CD4-positive, alpha-beta T cell treated with Interleukin-17A for 1 hour (primary cell): Measurements from ENCODE around the gene STK33.
"Not testable (repeated sequence)": the region's sequence is repeated elsewhere in the genome, so short reads cannot be mapped to it uniquely, and the experiment has no call there.

Experiments
- DNase-seq: peaks from one replicate; pipeline ENCODE4 v3.0.0-alpha.2; 2020

STK33 gene

DNA sequence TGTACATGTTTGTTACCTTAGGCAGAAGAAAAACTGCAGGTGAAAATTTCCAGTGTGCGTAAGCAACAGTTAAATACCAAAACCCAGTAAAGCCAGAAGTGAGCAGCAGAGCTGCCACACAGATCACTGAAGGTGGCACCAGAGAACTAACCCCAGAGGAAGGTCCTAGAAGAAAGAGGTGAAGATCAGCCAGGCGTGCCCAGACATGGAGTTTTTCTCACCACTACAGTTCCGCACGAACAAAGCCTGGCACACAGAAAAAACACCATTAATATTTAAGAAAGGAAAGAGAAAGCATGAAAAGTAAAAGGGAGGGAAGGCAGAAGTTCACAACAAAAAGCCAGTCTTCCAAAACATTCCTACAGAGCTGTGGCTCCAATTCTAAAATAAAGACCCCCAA, 60.7 kb downstream of the STK33 start:
- no peak for DNase-seq

DNA sequence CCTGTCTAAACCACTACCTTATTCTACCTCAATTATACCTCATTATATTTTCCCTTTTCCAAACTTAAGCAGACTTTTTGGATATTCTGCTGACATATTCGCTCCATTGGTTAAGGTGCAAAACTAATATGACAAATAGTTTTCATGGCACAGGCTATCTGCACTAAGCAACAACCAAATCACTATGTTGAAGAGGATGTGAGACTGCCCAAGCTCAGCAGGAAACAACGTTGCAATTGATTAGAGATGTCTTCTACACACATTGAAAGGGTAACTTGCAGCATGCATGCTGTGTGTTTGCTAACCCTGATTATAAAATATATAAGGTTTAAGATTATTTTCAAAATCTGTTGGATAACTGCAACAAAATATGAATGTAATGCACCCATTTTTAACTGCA, 61.6 kb downstream of the STK33 start:
- DNase-seq: no peak

- no peak for DNase-seq
These were observed 62.0 kb downstream of the STK33 start for GRCh38 chr11:8531982-8532381.

GRCh38 chr11:8531312-8531711, 62.7 kb downstream of the STK33 start:
- no peak for DNase-seq

DNA sequence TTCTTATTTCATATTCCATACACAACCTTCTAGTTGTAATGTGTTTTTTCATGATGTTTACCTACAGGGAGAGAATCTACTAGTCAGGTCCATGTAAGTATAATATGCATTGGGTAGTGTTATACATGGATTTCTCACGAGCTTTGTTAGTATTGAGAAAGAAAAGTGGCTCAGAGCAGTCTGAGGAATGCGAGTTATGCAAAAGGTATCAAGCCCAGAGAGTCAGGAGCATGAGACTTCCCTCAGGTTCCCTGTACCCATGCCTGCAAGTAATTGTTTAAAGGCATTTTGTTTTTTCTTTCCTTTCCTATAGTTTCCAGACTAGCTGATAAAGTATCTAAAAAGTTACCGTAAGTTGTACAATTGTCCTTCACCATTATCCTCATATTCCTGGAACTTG, 66.1 kb downstream of the STK33 start:
- no peak for DNase-seq

DNA sequence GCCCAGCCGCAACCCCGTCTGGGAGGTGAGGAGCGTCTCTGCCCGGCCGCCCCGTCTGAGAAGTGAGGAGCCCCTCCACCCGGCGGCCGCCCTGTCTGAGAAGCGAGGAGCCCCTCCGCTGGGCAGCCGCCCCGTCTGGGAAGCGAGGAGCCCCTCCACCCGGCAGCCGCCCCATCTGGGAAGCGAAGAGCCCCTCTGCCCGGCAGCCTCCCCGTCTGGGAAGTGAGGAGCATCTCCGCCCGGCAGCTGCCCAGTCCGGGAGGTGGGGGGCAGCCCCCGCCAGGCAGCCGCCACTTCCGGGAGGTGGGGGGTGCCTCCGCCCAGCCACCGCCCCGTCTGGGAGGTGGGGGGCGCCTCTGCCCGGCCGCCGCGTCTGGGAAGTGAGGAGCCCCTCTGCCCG, 70.6 kb downstream of the STK33 start:
- DNase-seq: no peak

- no peak for DNase-seq
These were observed 81.5 kb downstream of the STK33 start for GRCh38 chr11:8512547-8512946.

DNA sequence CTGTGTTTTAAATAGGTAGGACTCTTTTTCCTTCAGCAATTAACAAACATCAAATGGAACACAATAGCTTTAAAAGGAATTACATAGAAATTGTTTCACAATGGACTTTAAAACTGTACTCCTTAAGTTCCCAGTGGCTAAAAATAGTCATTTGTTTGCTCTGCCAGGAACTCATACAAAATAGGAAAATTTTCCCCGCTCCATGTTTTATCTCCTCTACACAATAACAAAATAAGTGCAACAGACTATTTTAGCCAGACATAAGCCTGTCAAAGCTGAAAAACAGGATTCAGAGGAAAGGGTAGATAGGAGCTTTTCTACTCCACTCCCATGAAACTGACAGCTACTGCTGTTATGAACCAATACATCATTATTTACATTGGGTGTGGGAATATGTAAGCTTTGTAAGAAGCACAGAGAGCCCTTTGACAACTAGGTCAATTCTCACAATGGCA, 90.1 kb downstream of the STK33 start:
- no peak for DNase-seq

DNA sequence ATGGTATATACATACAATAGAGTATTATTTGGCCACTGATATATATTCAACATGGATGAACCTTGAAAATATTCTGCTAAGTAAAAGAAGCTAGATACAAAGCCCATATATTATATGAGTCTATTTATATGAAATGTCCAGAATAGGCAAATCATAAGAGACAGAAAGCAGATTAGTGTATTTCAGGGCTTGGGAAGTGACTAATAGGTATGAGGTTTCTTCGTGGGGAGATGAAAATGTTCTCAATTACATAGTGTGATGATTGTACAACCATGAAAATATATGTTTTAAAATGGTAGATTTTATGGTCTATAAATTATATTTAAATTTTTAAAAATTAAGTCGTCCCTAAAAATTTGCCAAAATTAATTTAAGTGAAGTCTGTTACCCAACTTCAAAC, 92.2 kb downstream of the STK33 start:
- DNase-seq: no peak

DNA sequence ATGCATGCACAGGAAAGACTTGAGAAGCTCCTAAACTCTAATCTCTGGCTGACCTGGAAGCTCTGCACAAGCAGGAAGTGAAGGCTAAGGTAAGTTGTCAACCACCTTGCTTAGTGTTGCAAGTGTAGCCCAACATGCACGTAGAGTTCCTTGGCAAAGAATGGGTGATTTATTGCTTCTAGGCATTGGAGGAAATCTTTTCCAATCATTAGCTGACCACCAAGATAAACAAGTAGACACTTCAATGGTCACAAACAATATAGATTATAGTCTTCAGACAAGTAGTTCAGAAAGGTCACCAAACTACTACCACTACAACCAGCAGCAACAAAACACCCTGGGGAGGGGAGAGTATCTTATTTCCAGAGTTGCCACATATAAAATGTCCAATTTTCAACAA, 105.6 kb downstream of the STK33 start:
- DNase-seq: no peak

- DNase-seq: no peak
These were observed 106.8 kb downstream of the STK33 start for GRCh38 chr11:8487261-8487660.

DNA sequence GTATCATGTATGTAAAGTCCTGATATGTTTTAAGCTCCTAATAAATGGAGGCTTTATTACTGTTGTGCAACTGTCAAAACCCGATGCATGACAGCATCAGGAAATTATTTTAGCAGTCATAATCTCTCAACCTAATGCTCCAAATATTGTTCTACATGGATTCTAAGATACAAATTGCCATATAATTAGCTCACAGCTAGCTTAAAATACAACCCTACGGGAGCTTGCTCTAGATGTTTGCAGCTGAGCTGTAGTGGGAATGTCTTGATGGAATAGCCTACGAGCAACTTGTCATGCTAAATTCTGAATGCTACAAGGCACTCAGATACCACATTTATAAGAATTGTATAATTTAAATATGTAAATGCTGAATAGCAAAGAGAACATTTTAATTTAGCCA, 109.8 kb downstream of the STK33 start:
- DNase-seq: no peak

DNA sequence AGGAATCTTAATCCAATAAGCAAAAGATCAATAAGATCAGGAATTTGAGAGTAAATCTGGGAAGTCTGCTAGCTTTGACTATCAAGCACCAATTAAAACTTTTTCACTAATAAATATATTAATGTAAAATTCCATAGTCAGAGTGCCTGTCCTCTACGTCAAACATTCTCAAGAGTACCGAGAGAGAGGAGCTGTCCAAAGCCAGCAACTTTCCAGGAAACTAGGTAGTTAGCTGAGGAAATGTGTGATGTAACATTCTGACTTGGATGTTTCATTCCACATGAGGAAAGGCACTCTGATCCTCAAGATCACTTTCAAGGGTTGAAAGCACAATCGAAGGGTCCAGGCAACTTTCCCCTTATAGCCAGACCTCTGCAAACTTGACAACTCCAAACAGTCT, 113.2 kb downstream of the STK33 start:
- no peak for DNase-seq

GRCh38 chr11:8477680-8478079, 116.3 kb downstream of the STK33 start:
- no peak for DNase-seq

DNA sequence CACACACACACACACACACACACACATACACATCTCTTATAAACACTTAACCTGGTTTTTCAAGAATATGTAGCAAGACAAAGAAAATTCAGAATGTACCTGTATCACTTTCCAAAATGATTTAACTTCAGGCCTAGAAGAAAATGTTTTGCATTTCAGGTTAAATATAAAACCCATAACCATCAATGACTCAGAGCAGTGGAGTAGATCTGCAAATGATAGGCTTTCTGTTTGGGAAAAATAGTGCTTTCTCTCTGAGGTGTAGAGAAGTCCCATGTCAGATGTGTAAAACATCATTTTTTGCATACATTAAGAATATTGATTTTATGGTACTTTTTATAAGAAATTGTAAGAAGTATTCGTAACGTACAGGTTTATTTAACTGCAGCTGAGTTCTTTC, 116.9 kb downstream of the STK33 start:
- DNase-seq: no peak

DNA sequence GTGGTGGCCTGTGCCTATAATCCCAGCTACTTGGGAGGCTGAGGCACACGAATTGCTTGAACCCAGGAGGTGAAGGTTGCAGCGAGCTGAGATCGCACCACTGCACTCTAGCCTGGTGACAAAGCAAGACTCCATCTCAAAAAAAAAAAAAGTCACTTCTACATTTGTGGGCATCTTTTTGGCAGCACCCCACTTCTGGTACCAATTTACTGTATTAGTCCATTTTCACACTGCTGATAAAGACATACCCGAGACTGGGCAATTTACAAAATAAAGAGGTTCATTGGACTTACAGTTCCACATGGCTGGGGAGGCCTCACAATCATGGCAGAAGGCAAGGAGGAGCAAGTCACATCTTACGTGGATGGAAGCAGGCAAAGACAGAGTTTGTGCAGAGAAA, 126.2 kb downstream of the STK33 start:
- DNase-seq: not testable (repeated sequence)

GRCh38 chr11:8467356-8467755, 126.7 kb downstream of the STK33 start:
- DNase-seq: not testable (repeated sequence)

- not testable (repeated sequence) for DNase-seq
These were observed 127.1 kb downstream of the STK33 start for GRCh38 chr11:8466884-8467283.

- no peak for DNase-seq
These were observed 134.2 kb downstream of the STK33 start for GRCh38 chr11:8459711-8460399.

DNA sequence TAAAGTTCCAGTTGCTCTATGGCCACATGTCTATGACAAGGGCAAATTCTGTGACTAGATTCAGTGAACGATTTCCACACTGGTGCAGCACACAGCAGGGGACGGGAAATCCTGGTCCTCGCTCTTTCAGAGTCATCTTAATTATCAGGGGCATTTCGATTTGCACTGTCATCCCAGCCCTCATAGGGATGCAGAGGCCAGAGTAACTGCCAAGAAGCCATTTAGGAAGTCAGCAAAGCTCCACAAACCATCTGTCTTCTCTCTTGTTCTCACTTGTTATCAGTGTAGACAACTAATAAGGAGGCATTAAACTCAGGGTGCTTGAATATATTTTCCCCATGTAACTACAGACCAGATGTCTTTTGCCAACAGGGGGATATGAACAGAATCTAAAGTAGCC, 151.7 kb downstream of the STK33 start:
- DNase-seq: no peak

DNA sequence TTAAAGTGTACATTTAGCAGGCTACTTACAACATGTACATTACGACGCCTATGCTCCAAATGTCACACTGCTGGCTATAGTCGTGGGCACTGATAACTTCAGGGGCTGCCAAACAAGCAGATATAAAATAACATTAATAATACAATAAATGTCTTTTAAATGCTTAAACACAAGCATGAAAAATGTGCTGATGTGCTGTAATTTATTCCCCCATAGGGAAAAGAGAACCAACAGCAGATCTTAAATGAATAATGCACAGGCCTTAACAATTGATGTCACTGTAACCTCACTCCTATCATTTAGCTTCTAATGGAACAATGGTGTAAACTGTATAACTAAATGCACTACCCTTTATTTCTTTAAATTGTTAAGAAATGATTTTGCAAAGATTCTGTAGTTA, 153.4 kb downstream of the STK33 start:
- DNase-seq: no peak

DNA sequence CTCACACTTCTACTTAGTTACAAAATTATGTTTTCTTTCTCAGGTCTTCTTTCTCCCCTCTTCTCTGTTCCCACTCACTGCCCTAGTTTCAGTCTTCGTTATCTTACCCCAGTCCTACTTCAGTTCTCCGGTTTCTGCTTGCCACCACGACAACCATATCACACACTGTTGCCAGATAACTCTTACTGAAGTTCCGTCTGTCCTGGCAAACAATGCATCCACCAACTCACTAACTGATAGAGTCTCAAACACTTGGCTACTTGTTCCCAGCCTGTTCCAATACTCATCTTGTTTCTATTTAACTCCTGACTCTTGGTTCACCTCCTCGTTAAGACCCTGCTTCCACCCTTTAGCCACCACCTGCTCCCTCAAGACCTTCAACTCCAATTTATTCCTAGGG, 164.5 kb downstream of the STK33 start:
- no peak for DNase-seq

DNA sequence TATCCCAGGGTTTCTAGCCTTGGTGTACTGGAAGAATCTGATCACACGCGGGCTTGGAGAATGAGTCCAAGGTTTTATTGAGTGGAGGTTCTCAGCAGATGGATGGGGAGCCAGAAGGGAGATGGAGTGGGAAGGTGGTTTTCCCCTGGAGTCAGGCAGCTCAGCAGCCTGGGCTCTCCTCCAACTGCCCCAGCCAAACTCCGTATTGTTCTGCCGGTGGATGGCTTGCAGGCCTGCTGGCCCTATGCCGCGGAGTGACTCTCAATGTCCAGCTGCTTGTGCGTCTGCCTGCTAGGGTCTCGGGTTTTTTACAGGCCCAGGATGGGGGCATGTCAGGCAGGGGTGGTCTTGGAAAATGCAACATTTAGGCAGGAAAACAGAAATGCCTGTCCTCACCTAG, 168.0 kb downstream of the STK33 start:
- no peak for DNase-seq

DNA sequence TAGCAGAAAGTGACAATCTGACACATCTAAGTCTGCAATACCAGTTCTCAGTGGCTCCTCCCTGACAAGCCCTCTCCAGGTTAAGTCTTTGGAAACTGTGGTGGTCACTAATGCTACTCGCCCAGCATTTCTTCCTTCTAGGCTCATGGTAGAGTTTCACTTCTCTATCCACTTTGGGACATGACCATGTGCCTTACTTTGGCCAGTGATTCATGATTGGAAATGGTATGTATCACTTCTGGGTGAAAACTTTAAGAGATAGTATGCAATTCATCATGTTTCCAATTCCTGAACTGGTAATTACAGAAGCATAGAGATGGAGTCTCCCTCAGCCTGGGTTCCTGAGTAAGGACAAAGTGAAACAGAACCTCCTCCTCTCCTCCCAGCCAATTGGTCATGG, 178.8 kb downstream of the STK33 start:
- no peak for DNase-seq

GRCh38 chr11:8408151-8408941, 185.7 kb downstream of the STK33 start:
- DNase-seq: no peak
